Ovary (tissue), 3 donors: ENCODE measurements around the gene SMIM5.

ENCODE experiments used
- EP300 ChIP-seq: sonication (generic); formaldehyde crosslinking; IDR thresholded peaks from one replicate; pipeline ENCODE4 v1.6.1; 2017; ENCODE audit warnings: antibody characterized with exemption
- POLR2A ChIP-seq: fragments of 450-650 bp; IDR thresholded peaks from one replicate; pipeline ENCODE4 v1.6.1; 2017; ENCODE audit warnings: antibody characterized with exemption, mild to moderate bottlenecking, moderate library complexity
- TF ChIP-seq, protein P1 (sequence below), 3 donors: fragments of 450-650 bp in 2 of 3; fragments of 200-600 bp in 1 of 3; IDR thresholded peaks; one replicate each; pipeline versions ENCODE4 v1.5.1 to v1.8.0; 2016 to 2022; ENCODE audit warnings: antibody characterized with exemption in 3 of 3, mild to moderate bottlenecking in 1 of 3
- donor health status: DM: no; HTN: no; CAD: no.

GRCh38 chr17:75670868-75671267 is 37.6 kb downstream of the SMIM5 start:
- TF ChIP-seq, protein P1, sequence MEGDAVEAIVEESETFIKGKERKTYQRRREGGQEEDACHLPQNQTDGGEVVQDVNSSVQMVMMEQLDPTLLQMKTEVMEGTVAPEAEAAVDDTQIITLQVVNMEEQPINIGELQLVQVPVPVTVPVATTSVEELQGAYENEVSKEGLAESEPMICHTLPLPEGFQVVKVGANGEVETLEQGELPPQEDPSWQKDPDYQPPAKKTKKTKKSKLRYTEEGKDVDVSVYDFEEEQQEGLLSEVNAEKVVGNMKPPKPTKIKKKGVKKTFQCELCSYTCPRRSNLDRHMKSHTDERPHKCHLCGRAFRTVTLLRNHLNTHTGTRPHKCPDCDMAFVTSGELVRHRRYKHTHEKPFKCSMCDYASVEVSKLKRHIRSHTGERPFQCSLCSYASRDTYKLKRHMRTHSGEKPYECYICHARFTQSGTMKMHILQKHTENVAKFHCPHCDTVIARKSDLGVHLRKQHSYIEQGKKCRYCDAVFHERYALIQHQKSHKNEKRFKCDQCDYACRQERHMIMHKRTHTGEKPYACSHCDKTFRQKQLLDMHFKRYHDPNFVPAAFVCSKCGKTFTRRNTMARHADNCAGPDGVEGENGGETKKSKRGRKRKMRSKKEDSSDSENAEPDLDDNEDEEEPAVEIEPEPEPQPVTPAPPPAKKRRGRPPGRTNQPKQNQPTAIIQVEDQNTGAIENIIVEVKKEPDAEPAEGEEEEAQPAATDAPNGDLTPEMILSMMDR (IDR thresholded peaks at IDR 0.05), result no peak
- TF ChIP-seq POLR2A (no peak), EP300 (no peak)
